ENCODE results near the gene ALDH4A1. TPM values are rescaled to one million over a fixed set of nuclear protein-coding genes. Genes with fewer than 3 reads are reported as not detected.

The ALDH4A1 gene
- total and polyA plus RNA-seq, 8 donors: 3.5 to 16.0 (median 8.6) TPM

- TF ChIP-seq POLR2AphosphoS5 (IDR thresholded peaks at IDR 0.05) (no peak), EP300 (IDR thresholded peaks at IDR 0.05) (no peak), CTCF (IDR thresholded peaks at IDR 0.05) (no peak), POLR2A (IDR thresholded peaks at IDR 0.05) (no peak)
- H3K4me1 ChIP-seq: peaks cover 0 to 11% (median 3%) of the 10 kb centered on the region in 4 donors
- intact Hi-C loops (cut with DNase I; ENCODE audit: low total_unique reads): no loop called here
- 86 to 100% (median 94%) methylated on average over 1 of the region's 1 CpG for WGBS, 5 donors
- H3K27me3 ChIP-seq: no peaks in the 10 kb centered on the region
- H3K9me3 ChIP-seq: no peaks in the 10 kb centered on the region
- no peak overlapping the region for H3K27ac ChIP-seq
- peaks cover 0 to 59% (median 28%) of the 10 kb centered on the region in 4 donors for H3K36me3 ChIP-seq
- no peak overlapping the region for H3K4me3 ChIP-seq
- DNase-seq: no peak
Measured at GRCh38 chr1:18886003-18886335, 16.4 kb downstream of the ALDH4A1 start.

- Histone ChIP-seq H3K4me3 (no peak overlapping the region), H3K36me3 (peaks cover 0 to 62% (median 30%) of the 10 kb centered on the region in 4 donors), H3K27me3 (no peaks in the 10 kb centered on the region), H3K4me1 (peaks cover 0 to 6% (median under 1%) of the 10 kb centered on the region in 4 donors), H3K27ac (no peak overlapping the region), H3K9me3 (no peaks in the 10 kb centered on the region)
- WGBS, 5 donors: 89 to 95% (median 93%) methylated on average over 8 to 17 of the region's 17 CpGs
- TF ChIP-seq EP300 (IDR thresholded peaks at IDR 0.05) (no peak), POLR2A (IDR thresholded peaks at IDR 0.05) (no peak), POLR2AphosphoS5 (IDR thresholded peaks at IDR 0.05) (no peak), CTCF (IDR thresholded peaks at IDR 0.05) (no peak)
- no peak for DNase-seq
- intact Hi-C loops (cut with DNase I; ENCODE audit: low total_unique reads): no loop called here
Measured at GRCh38 chr1:18885311-18886002, 16.9 kb downstream of the ALDH4A1 start.

GRCh38 chr1:18884727-18885126 is 17.6 kb downstream of the ALDH4A1 start:
- TF ChIP-seq EP300 (IDR thresholded peaks at IDR 0.05): no peak
- TF ChIP-seq POLR2A (IDR thresholded peaks at IDR 0.05): no peak
- no peak for TF ChIP-seq CTCF (IDR thresholded peaks at IDR 0.05)
- 81 to 91% (median 83%) methylated on average over 6 of the region's 6 CpGs for WGBS, 5 donors
- Histone ChIP-seq H3K27ac (no peak overlapping the region), H3K9me3 (no peaks in the 10 kb centered on the region), H3K4me3 (no peak overlapping the region), H3K4me1 (no peaks in the 10 kb centered on the region), H3K36me3 (peaks cover 0 to 62% (median 31%) of the 10 kb centered on the region in 4 donors), H3K27me3 (no peaks in the 10 kb centered on the region)
- intact Hi-C loops (cut with DNase I; ENCODE audit: low total_unique reads): no loop called here
- no peak for DNase-seq

GRCh38 chr1:18884419-18884717 is 18.0 kb downstream of the ALDH4A1 start:
- intact Hi-C loops (cut with DNase I; ENCODE audit: low total_unique reads): no loop called here
- 51 to 61% (median 57%) methylated on average over 4 of the region's 4 CpGs for WGBS, 5 donors

More at GRCh38 chr1:18884419-18884717, 18.0 kb downstream of the ALDH4A1 start:
- TF ChIP-seq POLR2A (IDR thresholded peaks at IDR 0.05) (no peak), POLR2AphosphoS5 (IDR thresholded peaks at IDR 0.05) (no peak), EP300 (IDR thresholded peaks at IDR 0.05) (no peak), CTCF (IDR thresholded peaks at IDR 0.05) (no peak)
- DNase-seq: no peak
- Histone ChIP-seq H3K4me3 (no peak overlapping the region), H3K4me1 (no peaks in the 10 kb centered on the region), H3K27me3 (no peaks in the 10 kb centered on the region), H3K9me3 (no peaks in the 10 kb centered on the region), H3K36me3 (peaks cover 0 to 62% (median 31%) of the 10 kb centered on the region in 4 donors), H3K27ac (no peak overlapping the region)

All from stomach (tissue), 9 donors.